ENCODE measurements around the gene KY.

Gene KY

GRCh38 chr3:134564991-134565390, 85.8 kb downstream of the KY start:
- TF ChIP-seq TCF12 (IDR thresholded peaks at IDR 0.05; ENCODE audit: low read depth) (no peak), FOXM1 (IDR thresholded peaks at IDR 0.05; ENCODE audit: borderline replicate concordance, low read depth) (no peak)

DNA sequence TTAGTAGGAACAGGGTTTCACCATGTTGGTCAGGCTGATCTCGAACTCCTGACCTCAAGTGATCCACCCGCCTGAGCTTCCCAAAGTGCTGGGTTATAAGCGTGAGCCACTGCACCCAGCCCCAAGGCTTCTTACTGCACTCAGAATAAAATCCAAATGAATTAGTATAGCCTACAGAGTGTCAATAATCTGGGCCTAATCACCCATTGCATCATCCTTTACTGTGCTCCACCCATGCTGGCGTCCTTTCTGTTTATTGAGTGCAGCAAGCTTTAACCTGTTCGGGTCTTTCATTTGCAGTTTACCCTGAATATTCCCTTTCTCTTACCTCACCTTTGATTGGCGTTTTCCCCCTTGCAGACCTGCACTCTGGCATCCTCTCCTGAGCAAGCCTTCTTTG, 87.2 kb downstream of the KY start:
- TF ChIP-seq, protein P1, sequence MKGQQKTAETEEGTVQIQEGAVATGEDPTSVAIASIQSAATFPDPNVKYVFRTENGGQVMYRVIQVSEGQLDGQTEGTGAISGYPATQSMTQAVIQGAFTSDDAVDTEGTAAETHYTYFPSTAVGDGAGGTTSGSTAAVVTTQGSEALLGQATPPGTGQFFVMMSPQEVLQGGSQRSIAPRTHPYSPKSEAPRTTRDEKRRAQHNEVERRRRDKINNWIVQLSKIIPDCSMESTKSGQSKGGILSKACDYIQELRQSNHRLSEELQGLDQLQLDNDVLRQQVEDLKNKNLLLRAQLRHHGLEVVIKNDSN (IDR thresholded peaks at IDR 0.05): no peak
- TF ChIP-seq EGR1 (IDR thresholded peaks at IDR 0.05) (no peak), YY1 (IDR thresholded peaks at IDR 0.05; ENCODE audit: low read depth) (no peak), NFIC (IDR thresholded peaks at IDR 0.05) (no peak)

DNA sequence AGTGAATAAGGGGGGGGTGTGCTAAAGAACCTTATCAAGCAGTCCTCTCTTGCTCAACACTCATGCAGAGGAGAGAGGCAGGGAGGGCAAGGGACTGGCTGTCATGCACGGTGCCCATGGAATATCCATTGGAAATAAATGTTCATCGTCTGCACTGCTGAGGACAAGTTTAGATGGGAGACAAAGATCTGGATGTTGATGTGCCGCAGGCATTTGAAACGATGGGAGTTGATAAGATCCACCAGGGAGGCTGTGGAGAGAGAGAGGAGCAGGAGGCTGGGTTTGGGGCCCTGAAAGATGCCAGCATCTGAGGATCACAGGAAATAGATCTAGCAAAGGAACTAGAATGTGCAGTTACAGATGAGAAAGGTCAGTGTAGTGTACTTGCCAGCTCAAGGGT, 88.8 kb downstream of the KY start:
- no peak for TF ChIP-seq CREB1 (IDR thresholded peaks at IDR 0.05; ENCODE audit: low read depth)
- no peak for TF ChIP-seq YY1 (IDR thresholded peaks at IDR 0.05; ENCODE audit: low read depth)
- TF ChIP-seq FOXM1 (IDR thresholded peaks at IDR 0.05; ENCODE audit: borderline replicate concordance, low read depth): no peak
- no peak for TF ChIP-seq NFIC (IDR thresholded peaks at IDR 0.05)
- no peak for TF ChIP-seq EP300 (IDR thresholded peaks at IDR 0.05; ENCODE audit: borderline replicate concordance)

DNA sequence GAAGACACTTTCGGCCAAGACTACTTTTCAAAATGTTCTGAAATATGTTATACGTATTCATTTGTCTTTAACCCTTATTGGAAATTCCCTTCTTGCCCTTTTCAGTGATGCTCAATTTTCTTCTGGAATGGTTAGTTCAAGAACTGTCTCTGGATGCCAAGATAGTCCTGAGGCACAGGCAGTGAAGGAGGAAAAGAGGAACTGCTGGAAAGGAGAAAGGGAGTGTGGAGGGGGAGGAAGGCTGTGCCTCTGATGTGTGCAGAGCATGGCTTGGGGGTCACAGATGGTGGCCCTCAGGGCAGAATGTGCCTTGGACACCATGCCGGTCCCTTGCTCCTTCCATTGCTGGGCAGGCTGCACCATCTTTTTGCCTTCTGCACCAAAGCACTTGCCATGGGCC, 91.2 kb downstream of the KY start:
- TF ChIP-seq TEAD4 (IDR thresholded peaks at IDR 0.05) (no peak), EP300 (IDR thresholded peaks at IDR 0.05; ENCODE audit: borderline replicate concordance) (no peak), ZBTB7A (IDR thresholded peaks at IDR 0.05; ENCODE audit: low read depth) (no peak), NFIC (IDR thresholded peaks at IDR 0.05) (no peak), YY1 (IDR thresholded peaks at IDR 0.05; ENCODE audit: low read depth) (no peak)
- TF ChIP-seq, protein P2, sequence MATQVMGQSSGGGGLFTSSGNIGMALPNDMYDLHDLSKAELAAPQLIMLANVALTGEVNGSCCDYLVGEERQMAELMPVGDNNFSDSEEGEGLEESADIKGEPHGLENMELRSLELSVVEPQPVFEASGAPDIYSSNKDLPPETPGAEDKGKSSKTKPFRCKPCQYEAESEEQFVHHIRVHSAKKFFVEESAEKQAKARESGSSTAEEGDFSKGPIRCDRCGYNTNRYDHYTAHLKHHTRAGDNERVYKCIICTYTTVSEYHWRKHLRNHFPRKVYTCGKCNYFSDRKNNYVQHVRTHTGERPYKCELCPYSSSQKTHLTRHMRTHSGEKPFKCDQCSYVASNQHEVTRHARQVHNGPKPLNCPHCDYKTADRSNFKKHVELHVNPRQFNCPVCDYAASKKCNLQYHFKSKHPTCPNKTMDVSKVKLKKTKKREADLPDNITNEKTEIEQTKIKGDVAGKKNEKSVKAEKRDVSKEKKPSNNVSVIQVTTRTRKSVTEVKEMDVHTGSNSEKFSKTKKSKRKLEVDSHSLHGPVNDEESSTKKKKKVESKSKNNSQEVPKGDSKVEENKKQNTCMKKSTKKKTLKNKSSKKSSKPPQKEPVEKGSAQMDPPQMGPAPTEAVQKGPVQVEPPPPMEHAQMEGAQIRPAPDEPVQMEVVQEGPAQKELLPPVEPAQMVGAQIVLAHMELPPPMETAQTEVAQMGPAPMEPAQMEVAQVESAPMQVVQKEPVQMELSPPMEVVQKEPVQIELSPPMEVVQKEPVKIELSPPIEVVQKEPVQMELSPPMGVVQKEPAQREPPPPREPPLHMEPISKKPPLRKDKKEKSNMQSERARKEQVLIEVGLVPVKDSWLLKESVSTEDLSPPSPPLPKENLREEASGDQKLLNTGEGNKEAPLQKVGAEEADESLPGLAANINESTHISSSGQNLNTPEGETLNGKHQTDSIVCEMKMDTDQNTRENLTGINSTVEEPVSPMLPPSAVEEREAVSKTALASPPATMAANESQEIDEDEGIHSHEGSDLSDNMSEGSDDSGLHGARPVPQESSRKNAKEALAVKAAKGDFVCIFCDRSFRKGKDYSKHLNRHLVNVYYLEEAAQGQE (IDR thresholded peaks at IDR 0.05; ENCODE audit: low read depth): no peak

All from Ishikawa (cell line).